Natural killer cell (primary cell): ENCODE data around the gene SNAP47. TPM values are rescaled to one million over a fixed set of nuclear protein-coding genes. Genes with fewer than 3 reads are reported as not detected.

ENCODE experiments used
- ATAC-seq, 3 donors: fragments of 150-1000 bp in 2 of 3; fragments of 200-7000 bp in 1 of 3; cut with Tn5 transposase; 1 replicate in 1 of 3; 2 replicates in 2 of 3; pipeline ENCODE4 v1.10.0; 2021; ENCODE audit warnings: mild to moderate bottlenecking in 2 of 3, moderate library complexity in 2 of 3
- DNase-seq, 2 donors: peaks; one replicate each; pipeline versions ENCODE4 v3.0.0 to v3.0.0-alpha.2; 2013 to 2021; ENCODE audit warnings: mixed read lengths in 1 of 2
- H3K27ac ChIP-seq: one replicate; pipeline ENCODE4 v1.5.1; 2013; ENCODE audit warnings: mild to moderate bottlenecking, low read length
- H3K27me3 ChIP-seq: one replicate; pipeline ENCODE4 v1.6.1; 2013; ENCODE audit warnings: low read length; ENCODE audit not compliant: control insufficient read depth, insufficient read depth
- H3K36me3 ChIP-seq: one replicate; pipeline ENCODE4 v1.6.1; 2013; ENCODE audit warnings: low read length; ENCODE audit not compliant: control insufficient read depth, insufficient read depth
- H3K4me1 ChIP-seq: one replicate; pipeline ENCODE4 v1.6.1; 2013; ENCODE audit warnings: low read length; ENCODE audit not compliant: control insufficient read depth, insufficient read depth
- H3K4me3 ChIP-seq: one replicate; pipeline ENCODE4 v1.5.1; 2013; ENCODE audit warnings: low read length
- H3K9me3 ChIP-seq: one replicate; pipeline ENCODE4 v1.6.1; 2013; ENCODE audit warnings: low read length; ENCODE audit not compliant: control insufficient read depth, insufficient read depth
- H3K27ac Mint-ChIP-seq, 2 donors: one replicate each; pipeline ENCODE4 v1.8.0; 2022; ENCODE audit warnings: mild to moderate bottlenecking in 2 of 2, mixed read lengths in 2 of 2, moderate library complexity in 1 of 2
- H3K27me3 Mint-ChIP-seq, 2 donors: one replicate each; pipeline ENCODE4 v1.8.0; 2022; ENCODE audit warnings: low read depth in 2 of 2, mixed read lengths in 2 of 2
- H3K36me3 Mint-ChIP-seq: one replicate; pipeline ENCODE4 v1.8.0; 2022; ENCODE audit warnings: mixed read lengths
- H3K4me1 Mint-ChIP-seq, 2 donors: one replicate each; pipeline ENCODE4 v1.8.0; 2022; ENCODE audit warnings: mixed read lengths in 2 of 2
- H3K4me3 Mint-ChIP-seq: one replicate; pipeline ENCODE4 v1.8.0; 2022; ENCODE audit warnings: mild to moderate bottlenecking, moderate library complexity, mixed read lengths
- H3K9me3 Mint-ChIP-seq, 2 donors: one replicate each; pipeline ENCODE4 v1.8.0; 2022; ENCODE audit warnings: mixed read lengths in 2 of 2
- WGBS: methylation state at CpG from one replicate; pipeline ENCODE4 v1.1.7; 2013; ENCODE audit warnings: missing lambda C conversion rate; ENCODE audit not compliant: insufficient coverage; 5-methylcytosine and 5-hydroxymethylcytosine counted together
- intact Hi-C: fragments of 100-400 bp; cut with micrococcal nuclease; formaldehyde crosslinking; loops from one replicate; pipeline ENCODE4 v1.14.2; 2022
- total RNA-seq, 4 donors: library from RNA; stranded (reverse); fragments of 120-200 nt in 1 of 4; gene quantifications; one replicate each; pipeline versions ENCODE4 v1.2.3 to v1.2.4, GENCODE V29; 2013 to 2022
- TF ChIP-seq, protein P1 (sequence below): fragments of 200-600 bp; IDR thresholded peaks from one replicate; pipeline ENCODE4 v1.8.0; 2022; ENCODE audit warnings: antibody characterized with exemption

SNAP47 gene
- total RNA-seq, 3 donors from 2014 or later (not counting 1 experiment from before 2014, with no cell fraction given): 19.0 to 24.2 (median 23.1) TPM

DNA sequence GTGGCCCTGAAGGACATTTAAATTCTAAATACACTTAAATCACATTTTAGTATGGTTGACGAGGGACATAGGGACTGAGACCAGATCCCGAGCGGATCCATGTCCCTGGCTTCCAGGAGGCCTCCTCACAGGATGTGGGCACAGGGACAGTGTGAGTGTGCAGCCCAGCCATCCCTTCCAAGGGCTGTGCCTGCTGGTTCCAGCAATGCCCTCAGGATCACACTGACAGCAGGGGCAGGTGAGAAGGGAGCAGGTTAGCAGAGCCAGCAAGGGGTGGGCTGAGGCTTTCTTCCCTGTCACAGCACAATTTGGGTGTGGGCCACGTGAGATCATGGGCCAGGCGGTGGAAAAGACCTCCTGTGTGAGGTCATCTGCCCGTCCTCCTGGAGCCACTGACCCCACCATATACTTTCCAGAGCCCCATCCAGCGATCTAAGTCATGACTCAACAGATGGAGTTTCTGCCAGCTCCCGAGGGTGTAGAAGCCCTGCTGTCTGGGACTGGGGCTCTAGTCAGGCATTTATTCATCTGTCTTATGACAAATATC, 43.2 kb downstream of the SNAP47 start:
- no peak for ATAC-seq
- Mint-ChIP-seq H3K27ac (no peak overlapping the region), H3K27me3 (no peaks in the 10 kb centered on the region), H3K9me3 (no peaks in the 10 kb centered on the region), H3K4me3 (no peak overlapping the region), H3K36me3 (no peaks in the 10 kb centered on the region), H3K4me1 (peaks cover 42 to 45% of the 10 kb centered on the region in 2 donors)
- TF ChIP-seq, protein P1, sequence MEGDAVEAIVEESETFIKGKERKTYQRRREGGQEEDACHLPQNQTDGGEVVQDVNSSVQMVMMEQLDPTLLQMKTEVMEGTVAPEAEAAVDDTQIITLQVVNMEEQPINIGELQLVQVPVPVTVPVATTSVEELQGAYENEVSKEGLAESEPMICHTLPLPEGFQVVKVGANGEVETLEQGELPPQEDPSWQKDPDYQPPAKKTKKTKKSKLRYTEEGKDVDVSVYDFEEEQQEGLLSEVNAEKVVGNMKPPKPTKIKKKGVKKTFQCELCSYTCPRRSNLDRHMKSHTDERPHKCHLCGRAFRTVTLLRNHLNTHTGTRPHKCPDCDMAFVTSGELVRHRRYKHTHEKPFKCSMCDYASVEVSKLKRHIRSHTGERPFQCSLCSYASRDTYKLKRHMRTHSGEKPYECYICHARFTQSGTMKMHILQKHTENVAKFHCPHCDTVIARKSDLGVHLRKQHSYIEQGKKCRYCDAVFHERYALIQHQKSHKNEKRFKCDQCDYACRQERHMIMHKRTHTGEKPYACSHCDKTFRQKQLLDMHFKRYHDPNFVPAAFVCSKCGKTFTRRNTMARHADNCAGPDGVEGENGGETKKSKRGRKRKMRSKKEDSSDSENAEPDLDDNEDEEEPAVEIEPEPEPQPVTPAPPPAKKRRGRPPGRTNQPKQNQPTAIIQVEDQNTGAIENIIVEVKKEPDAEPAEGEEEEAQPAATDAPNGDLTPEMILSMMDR: no peak
- 94% methylated on average over 8 of the region's 8 CpGs for WGBS
- intact Hi-C loops: no loop called here
- Histone ChIP-seq H3K9me3 (no peaks in the 10 kb centered on the region), H3K4me1 (peaks cover 36% of the 10 kb centered on the region), H3K4me3 (no peak overlapping the region), H3K27me3 (no peaks in the 10 kb centered on the region), H3K27ac (no peak overlapping the region), H3K36me3 (peaks cover 7% of the 10 kb centered on the region)
- no peak for DNase-seq

- intact Hi-C loops: no loop called here
- no peaks in the 10 kb centered on the region for H3K9me3 ChIP-seq
- no peaks in the 10 kb centered on the region for H3K9me3 Mint-ChIP-seq
- H3K27me3 Mint-ChIP-seq: no peaks in the 10 kb centered on the region
- WGBS: 96% methylated on average over 10 of the region's 10 CpGs
- H3K36me3 ChIP-seq: peaks cover 7% of the 10 kb centered on the region
- peaks cover 31% of the 10 kb centered on the region for H3K4me1 ChIP-seq
- H3K4me3 ChIP-seq: no peak overlapping the region
- H3K27ac Mint-ChIP-seq: no peak overlapping the region
- no peak overlapping the region for H3K27ac ChIP-seq
- H3K4me3 Mint-ChIP-seq: no peak overlapping the region
- no peak for ATAC-seq
- no peaks in the 10 kb centered on the region for H3K27me3 ChIP-seq
- peaks cover 36 to 40% of the 10 kb centered on the region in 2 donors for H3K4me1 Mint-ChIP-seq
- no peaks in the 10 kb centered on the region for H3K36me3 Mint-ChIP-seq
- TF ChIP-seq, protein P1: no peak
- DNase-seq: peak in 1 of 2 donors; percentile 7
These were observed 43.8 kb downstream of the SNAP47 start for GRCh38 chr1:227779021-227779441.

- peaks cover 7% of the 10 kb centered on the region for H3K36me3 ChIP-seq
- no peak for ATAC-seq
- H3K4me1 Mint-ChIP-seq: peaks cover 30 to 33% of the 10 kb centered on the region in 2 donors
- H3K4me3 ChIP-seq: no peak overlapping the region
- over 99% methylated on average over 6 of the region's 7 CpGs for WGBS
- no peaks in the 10 kb centered on the region for H3K9me3 ChIP-seq
- H3K9me3 Mint-ChIP-seq: no peaks in the 10 kb centered on the region
- no peak overlapping the region for H3K27ac ChIP-seq
- DNase-seq: peak in 1 of 2 donors; percentile 9
- H3K27me3 Mint-ChIP-seq: peaks cover 0 to 6% of the 10 kb centered on the region in 2 donors
- peaks cover 24% of the 10 kb centered on the region for H3K4me1 ChIP-seq
- H3K36me3 Mint-ChIP-seq: no peaks in the 10 kb centered on the region
- intact Hi-C loops: no loop called here
- H3K27ac Mint-ChIP-seq: no peak overlapping the region
- TF ChIP-seq, protein P1: no peak
- H3K27me3 ChIP-seq: no peaks in the 10 kb centered on the region
- no peak overlapping the region for H3K4me3 Mint-ChIP-seq
These were observed 44.5 kb downstream of the SNAP47 start for GRCh38 chr1:227779685-227780084.
